NB4 (cell line): ENCODE measurements around the gene NUDT1.

Source experiments
- MYC ChIP-seq: IDR thresholded peaks from 2 replicates; pipeline ENCODE4 v1.6.1; 2011; ENCODE audit warnings: low read depth, low read length
- POLR2A ChIP-seq: IDR thresholded peaks from 2 replicates; pipeline ENCODE4 v1.6.1; 2011; ENCODE audit warnings: mild to moderate bottlenecking; ENCODE audit not compliant: insufficient read length; ENCODE audit errors: extremely low read depth
- TF ChIP-seq, protein P1 (sequence below): IDR thresholded peaks from one replicate; pipeline ENCODE4 v1.5.1; 2012; ENCODE audit warnings: low read depth, low read length

DNA sequence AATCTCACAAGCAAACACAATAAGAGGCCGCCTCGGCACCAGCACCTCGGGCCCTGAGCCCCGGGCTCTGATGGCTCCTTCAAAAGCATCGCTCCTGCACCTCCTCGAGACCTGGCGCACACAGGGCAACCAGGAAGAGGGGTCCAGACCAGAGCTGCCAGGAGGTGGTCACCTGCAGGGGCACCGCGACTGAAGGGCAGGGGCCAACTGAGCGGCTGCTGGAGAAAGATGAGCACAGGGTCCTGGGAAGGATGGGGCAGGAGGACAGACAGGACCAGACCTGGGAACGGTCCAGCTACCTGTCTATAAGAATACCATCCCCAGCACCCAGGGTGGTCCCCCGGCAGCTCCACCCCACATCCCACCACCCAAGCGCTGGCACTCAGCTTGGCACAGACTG, 30.1 kb upstream of the NUDT1 start:
- TF ChIP-seq POLR2A (no peak), MYC (no peak)
- TF ChIP-seq, protein P1, sequence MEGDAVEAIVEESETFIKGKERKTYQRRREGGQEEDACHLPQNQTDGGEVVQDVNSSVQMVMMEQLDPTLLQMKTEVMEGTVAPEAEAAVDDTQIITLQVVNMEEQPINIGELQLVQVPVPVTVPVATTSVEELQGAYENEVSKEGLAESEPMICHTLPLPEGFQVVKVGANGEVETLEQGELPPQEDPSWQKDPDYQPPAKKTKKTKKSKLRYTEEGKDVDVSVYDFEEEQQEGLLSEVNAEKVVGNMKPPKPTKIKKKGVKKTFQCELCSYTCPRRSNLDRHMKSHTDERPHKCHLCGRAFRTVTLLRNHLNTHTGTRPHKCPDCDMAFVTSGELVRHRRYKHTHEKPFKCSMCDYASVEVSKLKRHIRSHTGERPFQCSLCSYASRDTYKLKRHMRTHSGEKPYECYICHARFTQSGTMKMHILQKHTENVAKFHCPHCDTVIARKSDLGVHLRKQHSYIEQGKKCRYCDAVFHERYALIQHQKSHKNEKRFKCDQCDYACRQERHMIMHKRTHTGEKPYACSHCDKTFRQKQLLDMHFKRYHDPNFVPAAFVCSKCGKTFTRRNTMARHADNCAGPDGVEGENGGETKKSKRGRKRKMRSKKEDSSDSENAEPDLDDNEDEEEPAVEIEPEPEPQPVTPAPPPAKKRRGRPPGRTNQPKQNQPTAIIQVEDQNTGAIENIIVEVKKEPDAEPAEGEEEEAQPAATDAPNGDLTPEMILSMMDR = no peak
